ENCODE results near the gene MYL6. TPM values are rescaled to one million over a fixed set of nuclear protein-coding genes. Genes with fewer than 3 reads are reported as not detected.

MYL6 gene
- total and polyA plus RNA-seq, 12 donors = 1,276 to 3,646 (median 1,585) TPM

DNA sequence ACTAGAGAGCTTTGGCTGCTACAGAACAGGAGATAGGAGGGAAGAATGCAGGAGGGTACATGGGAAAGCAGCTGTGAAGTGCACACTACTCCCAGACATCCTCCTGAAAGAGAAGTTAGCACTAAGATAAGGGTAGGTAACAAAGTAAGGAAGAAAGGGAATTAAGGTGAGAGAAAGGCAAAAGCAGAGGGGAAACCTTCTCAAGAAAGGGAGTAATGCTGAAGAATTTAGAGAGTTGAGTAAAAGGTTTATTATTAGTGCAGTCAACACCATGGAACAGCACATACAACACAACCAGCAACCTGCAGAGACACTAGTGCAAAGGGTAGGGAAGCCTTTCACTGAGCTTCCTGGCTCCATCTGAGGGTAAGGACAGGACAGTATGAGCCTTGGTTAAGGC lies 46.1 kb downstream of the MYL6 start:
- Histone ChIP-seq H3K4me3 (no peak overlapping the region), H3K27ac (no peak overlapping the region), H3K4me1 (replicated peaks in 1 of 2) (peaks cover 0 to 6% of the 10 kb centered on the region in 2 donors), H3K9me3 (replicated peaks in 1 of 3) (no peaks in the 10 kb centered on the region), H3K36me3 (replicated peaks in 1 of 2) (peaks cover 0 to 43% of the 10 kb centered on the region in 2 donors), H3K27me3 (no peaks in the 10 kb centered on the region)
- TF ChIP-seq CTCF (IDR thresholded peaks at IDR 0.05) = no peak
- intact Hi-C loops (cut with DNase I) = no loop called here
- no peak for DNase-seq

DNA sequence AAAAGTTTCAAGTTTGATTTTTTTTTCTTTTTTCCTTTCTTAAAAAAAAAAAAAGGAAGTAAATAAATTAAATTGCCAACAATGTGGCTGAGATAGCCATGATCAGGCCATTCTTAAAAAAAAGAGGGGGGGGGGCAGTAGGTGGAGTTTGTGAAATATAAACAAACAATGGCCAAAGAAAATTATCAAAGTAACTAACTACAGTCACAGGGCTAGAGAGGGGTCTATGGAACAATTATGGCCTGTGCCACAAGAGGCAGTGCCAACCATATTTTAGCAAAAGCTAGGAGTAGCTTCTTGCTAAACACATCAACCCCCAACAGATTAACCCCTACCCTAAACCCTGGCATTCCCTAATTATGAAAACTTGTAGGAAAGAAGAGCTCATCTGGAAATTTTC lies 47.3 kb downstream of the MYL6 start:
- no peak overlapping the region for H3K4me3 ChIP-seq
- H3K27ac ChIP-seq = no peak overlapping the region
- no peaks in the 10 kb centered on the region for H3K27me3 ChIP-seq
- intact Hi-C loops (cut with DNase I) = no loop called here
- DNase-seq = no peak
- H3K9me3 ChIP-seq (replicated peaks in 1 of 3) = no peaks in the 10 kb centered on the region
- TF ChIP-seq CTCF (IDR thresholded peaks at IDR 0.05) (peak in 1 of 6 experiments; percentile 5), POLR2A (IDR thresholded peaks at IDR 0.05) (no peak)
- H3K4me1 ChIP-seq (replicated peaks in 1 of 2) = peaks cover 0 to 6% of the 10 kb centered on the region in 2 donors
- peaks cover 0 to 55% of the 10 kb centered on the region in 2 donors for H3K36me3 ChIP-seq (replicated peaks in 1 of 2)

DNA sequence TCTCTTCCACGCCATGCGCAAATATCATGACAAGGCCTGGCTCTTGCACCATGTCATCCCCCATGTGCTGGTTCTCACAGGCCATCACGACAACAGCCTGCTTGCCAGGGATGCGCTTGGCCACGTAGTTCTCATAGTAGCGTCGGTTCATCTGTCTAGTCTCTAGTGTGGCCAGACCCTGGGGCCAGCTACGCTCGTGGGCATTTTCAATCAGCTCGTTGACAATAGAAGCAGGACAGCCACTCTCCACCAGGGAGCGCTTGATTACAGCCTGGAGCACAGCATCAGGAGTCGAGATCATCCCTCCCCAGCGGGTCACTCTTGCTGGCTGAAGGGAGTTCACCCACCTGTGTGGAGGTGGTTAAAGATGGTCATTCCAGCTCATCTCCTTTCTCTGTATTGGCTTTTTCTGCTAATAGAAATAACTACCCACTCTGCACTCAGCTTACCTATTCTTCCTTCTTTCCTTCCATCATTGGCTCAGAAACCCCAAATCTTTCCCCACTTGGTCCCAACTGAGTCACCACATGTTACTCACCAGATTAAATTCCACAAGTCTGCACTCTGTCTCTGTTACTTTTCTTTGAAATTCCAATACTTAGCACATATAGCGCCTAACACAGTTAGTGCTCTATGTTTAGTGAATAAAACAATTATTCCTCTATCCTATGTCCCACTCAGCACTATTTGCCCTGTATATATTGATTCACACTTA lies 48.5 kb downstream of the MYL6 start:
- Histone ChIP-seq H3K9me3 (replicated peaks in 1 of 3) (no peaks in the 10 kb centered on the region), H3K27me3 (no peaks in the 10 kb centered on the region), H3K4me1 (replicated peaks in 1 of 2) (peaks cover 0 to 6% of the 10 kb centered on the region in 2 donors), H3K36me3 (replicated peaks in 1 of 2) (peaks cover 0 to 67% of the 10 kb centered on the region in 2 donors), H3K27ac (peak overlapping the region in 1 of 5 donors; percentile 42), H3K4me3 (no peak overlapping the region)
- 56 to 73% (median 57%) methylated on average over 11 to 14 of the region's 14 CpGs for whole genome bisulfite sequencing, 4 donors
- intact Hi-C loops (cut with DNase I) = no loop called here
- TF ChIP-seq POLR2A (IDR thresholded peaks at IDR 0.05) (no peak), CTCF (IDR thresholded peaks at IDR 0.05) (peak; percentile 22 to 67 (median 57))
- DNase-seq = peak; percentile 56 to 88 (median 67)

DNA sequence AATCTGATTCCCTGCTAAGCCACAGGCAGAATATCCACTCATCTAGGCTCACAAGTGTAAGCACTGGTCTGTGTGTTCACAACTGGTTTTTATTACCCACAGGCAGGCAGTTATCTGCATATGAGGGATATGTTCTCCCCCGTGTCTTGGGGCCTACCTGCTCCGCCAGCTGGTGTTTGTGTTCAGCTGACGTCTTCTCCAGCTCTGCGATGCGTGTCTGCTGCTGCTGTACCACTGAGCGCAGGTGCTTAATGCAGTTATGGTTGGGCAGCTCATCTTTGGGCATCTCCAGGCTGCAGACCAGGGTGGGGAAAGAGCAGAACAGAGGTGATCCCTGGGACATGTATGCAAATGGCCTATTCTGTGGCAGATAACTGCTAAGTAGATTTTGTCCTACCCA lies 49.8 kb downstream of the MYL6 start:
- WGBS, 4 donors = 78 to 90% (median 87%) methylated on average over 6 of the region's 6 CpGs
- H3K27ac ChIP-seq = no peak overlapping the region
- H3K4me1 ChIP-seq (replicated peaks in 1 of 2) = no peaks in the 10 kb centered on the region
- no peaks in the 10 kb centered on the region for H3K9me3 ChIP-seq (replicated peaks in 1 of 3)
- peaks cover 0 to 81% of the 10 kb centered on the region in 2 donors for H3K36me3 ChIP-seq (replicated peaks in 1 of 2)
- intact Hi-C loops (cut with DNase I) = no loop called here
- no peak overlapping the region for H3K4me3 ChIP-seq
- TF ChIP-seq CTCF (IDR thresholded peaks at IDR 0.05) = no peak
- no peak for TF ChIP-seq POLR2A (IDR thresholded peaks at IDR 0.05)
- DNase-seq = peak in 2 of 7 donors; percentile 25 to 82
- H3K27me3 ChIP-seq = no peaks in the 10 kb centered on the region

Other genes with a start within 250 kb of the MYL6 start
- gene PYM1, start 230.5 kb upstream of the MYL6 start, total RNA-seq = 10 to 100 TPM; 32.1 to 60.9 (median 37.8) TPM
- 10 to 100 TPM; 48.3 to 59.1 (median 49.0) TPM for gene PYM1, start 230.5 kb upstream of the MYL6 start, polyA plus RNA-seq
- 100 to 1,000 TPM in 1 of 9 donors, 10 to 100 TPM in 8; 16.0 to 116 (median 31.9) TPM for gene DGKA, start 227.2 kb upstream of the MYL6 start, total RNA-seq
- 10 to 100 TPM; 21.1 to 99.8 (median 66.2) TPM for gene DGKA, start 227.2 kb upstream of the MYL6 start, polyA plus RNA-seq
- gene PMEL, start 192.3 kb upstream of the MYL6 start, total RNA-seq = 1 to 10 TPM in 5 of 9 donors, under 1 TPM in 3, not detected in 1; 0.35 to 3.8 (median 1.3) TPM
- 1 to 10 TPM in 2 of 3 donors, under 1 TPM in 1; 0.77 to 1.5 (median 1.0) TPM for gene PMEL, start 192.3 kb upstream of the MYL6 start, polyA plus RNA-seq
- gene CDK2, start 191.5 kb upstream of the MYL6 start, total RNA-seq = 10 to 100 TPM in 8 of 9 donors, 1 to 10 TPM in 1; 6.3 to 30.6 (median 18.7) TPM
- gene CDK2, start 191.5 kb upstream of the MYL6 start, polyA plus RNA-seq = 10 to 100 TPM in 1 of 3 donors, 1 to 10 TPM in 2; 6.0 to 16.5 (median 9.2) TPM
- 100 to 1,000 TPM in 5 of 9 donors, 10 to 100 TPM in 4; 77.6 to 134 (median 112) TPM for gene RAB5B, start 184.3 kb upstream of the MYL6 start, total RNA-seq
- gene RAB5B, start 184.3 kb upstream of the MYL6 start, polyA plus RNA-seq = 100 to 1,000 TPM in 1 of 3 donors, 10 to 100 TPM in 2; 34.4 to 137 (median 43.6) TPM
- gene SUOX, start 161.1 kb upstream of the MYL6 start, total RNA-seq = 10 to 100 TPM; 49.3 to 72.6 (median 56.6) TPM
- 10 to 100 TPM; 27.7 to 49.7 (median 37.1) TPM for gene SUOX, start 161.1 kb upstream of the MYL6 start, polyA plus RNA-seq
- 10 to 100 TPM in 6 of 9 donors, 1 to 10 TPM in 3; 6.0 to 34.0 (median 13.3) TPM for gene IKZF4, start 137.3 kb upstream of the MYL6 start, total RNA-seq
- gene IKZF4, start 137.3 kb upstream of the MYL6 start, polyA plus RNA-seq = 10 to 100 TPM in 1 of 3 donors, 1 to 10 TPM in 2; 5.7 to 10.3 (median 6.4) TPM
- gene RPS26, start 116.4 kb upstream of the MYL6 start, total RNA-seq = 1,000 to 10,000 TPM in 3 of 9 donors, 100 to 1,000 TPM in 3, 10 to 100 TPM in 3; 76.7 to 2,374 (median 441) TPM
- 1,000 to 10,000 TPM; 1,149 to 1,897 (median 1,249) TPM for gene RPS26, start 116.4 kb upstream of the MYL6 start, polyA plus RNA-seq
- gene ERBB3, start 78.2 kb upstream of the MYL6 start, total RNA-seq = 10 to 100 TPM in 1 of 9 donors, 1 to 10 TPM in 8; 1.3 to 25.7 (median 1.6) TPM
- gene ERBB3, start 78.2 kb upstream of the MYL6 start, polyA plus RNA-seq = 1 to 10 TPM; 1.9 to 5.0 (median 2.6) TPM
- gene PA2G4, start 53.8 kb upstream of the MYL6 start, total RNA-seq = 100 to 1,000 TPM in 5 of 9 donors, 10 to 100 TPM in 4; 64.1 to 129 (median 106) TPM
- gene PA2G4, start 53.8 kb upstream of the MYL6 start, polyA plus RNA-seq = 100 to 1,000 TPM in 2 of 3 donors, 10 to 100 TPM in 1; 83.3 to 252 (median 106) TPM
- gene RPL41, start 41.7 kb upstream of the MYL6 start, total RNA-seq = 1,000 to 10,000 TPM; 1,635 to 5,801 (median 3,259) TPM
- 1,000 to 10,000 TPM; 2,153 to 6,204 (median 2,446) TPM for gene RPL41, start 41.7 kb upstream of the MYL6 start, polyA plus RNA-seq
- 10 to 100 TPM in 3 of 9 donors, 1 to 10 TPM in 6; 4.3 to 15.0 (median 8.4) TPM for gene ZC3H10, start 40.1 kb upstream of the MYL6 start, total RNA-seq
- gene ZC3H10, start 40.1 kb upstream of the MYL6 start, polyA plus RNA-seq = 1 to 10 TPM; 2.2 to 5.5 (median 5.0) TPM
- 100 to 1,000 TPM in 7 of 9 donors, 10 to 100 TPM in 2; 26.3 to 156 (median 125) TPM for gene ESYT1, start 30.1 kb upstream of the MYL6 start, total RNA-seq
- gene ESYT1, start 30.1 kb upstream of the MYL6 start, polyA plus RNA-seq = 100 to 1,000 TPM in 1 of 3 donors, 10 to 100 TPM in 2; 27.2 to 103 (median 35.4) TPM
- gene MYL6B, start 5.8 kb upstream of the MYL6 start, total RNA-seq = 10 to 100 TPM; 28.0 to 89.3 (median 66.8) TPM
- gene MYL6B, start 5.8 kb upstream of the MYL6 start, polyA plus RNA-seq = 100 to 1,000 TPM in 2 of 3 donors, 10 to 100 TPM in 1; 33.4 to 129 (median 118) TPM
- gene SMARCC2, start 31.1 kb downstream of the MYL6 start, total RNA-seq = 100 to 1,000 TPM in 1 of 9 donors, 10 to 100 TPM in 8; 36.3 to 102 (median 64.0) TPM
- 10 to 100 TPM; 22.8 to 75.1 (median 46.6) TPM for gene SMARCC2, start 31.1 kb downstream of the MYL6 start, polyA plus RNA-seq
- 10 to 100 TPM; 42.4 to 90.6 (median 64.1) TPM for gene RNF41, start 63.6 kb downstream of the MYL6 start, total RNA-seq
- 10 to 100 TPM; 13.0 to 44.0 (median 13.5) TPM for gene RNF41, start 63.6 kb downstream of the MYL6 start, polyA plus RNA-seq
- 10 to 100 TPM; 23.8 to 55.4 (median 48.4) TPM for gene NABP2, start 66.0 kb downstream of the MYL6 start, total RNA-seq
- gene NABP2, start 66.0 kb downstream of the MYL6 start, polyA plus RNA-seq = 10 to 100 TPM; 24.6 to 48.3 (median 39.7) TPM
- gene SLC39A5, start 71.7 kb downstream of the MYL6 start, total RNA-seq = under 1 TPM in 3 of 9 donors, not detected in 6; 0.50 to 0.83 (median 0.65) TPM
- gene SLC39A5, start 71.7 kb downstream of the MYL6 start, polyA plus RNA-seq = 1 to 10 TPM in 1 of 3 donors, under 1 TPM in 1, not detected in 1; 0.54 to 2.0 TPM
- gene ANKRD52, start 100.0 kb downstream of the MYL6 start, total RNA-seq = 10 to 100 TPM; 21.3 to 86.8 (median 28.5) TPM
- 10 to 100 TPM in 2 of 3 donors, 1 to 10 TPM in 1; 8.4 to 54.0 (median 28.8) TPM for gene ANKRD52, start 100.0 kb downstream of the MYL6 start, polyA plus RNA-seq
- gene COQ10A, start 108.6 kb downstream of the MYL6 start, total RNA-seq = 10 to 100 TPM; 24.2 to 65.1 (median 33.7) TPM
- gene COQ10A, start 108.6 kb downstream of the MYL6 start, polyA plus RNA-seq = 10 to 100 TPM; 25.2 to 47.6 (median 36.7) TPM
- gene CS, start 142.0 kb downstream of the MYL6 start, total RNA-seq = 100 to 1,000 TPM; 143 to 417 (median 265) TPM
- 100 to 1,000 TPM in 1 of 3 donors, 10 to 100 TPM in 2; 64.6 to 404 (median 73.1) TPM for gene CS, start 142.0 kb downstream of the MYL6 start, polyA plus RNA-seq
- 100 to 1,000 TPM; 103 to 163 (median 146) TPM for gene CNPY2, start 157.6 kb downstream of the MYL6 start, total RNA-seq
- gene CNPY2, start 157.6 kb downstream of the MYL6 start, polyA plus RNA-seq = 100 to 1,000 TPM; 138 to 192 (median 179) TPM
- 100 to 1,000 TPM in 1 of 9 donors, 10 to 100 TPM in 8; 19.6 to 124 (median 61.6) TPM for gene PAN2, start 175.6 kb downstream of the MYL6 start, total RNA-seq
- 100 to 1,000 TPM in 2 of 3 donors, 10 to 100 TPM in 1; 40.8 to 111 (median 102) TPM for gene PAN2, start 175.6 kb downstream of the MYL6 start, polyA plus RNA-seq
- under 1 TPM in 4 of 9 donors, not detected in 5; 0.29 to 0.67 (median 0.62) TPM for gene IL23A, start 180.5 kb downstream of the MYL6 start, total RNA-seq
- gene IL23A, start 180.5 kb downstream of the MYL6 start, polyA plus RNA-seq = 1 to 10 TPM in 1 of 3 donors, under 1 TPM in 2; 0.55 to 1.3 (median 0.64) TPM
- gene STAT2, start 201.7 kb downstream of the MYL6 start, total RNA-seq = 100 to 1,000 TPM in 5 of 9 donors, 10 to 100 TPM in 4; 74.2 to 197 (median 101) TPM
- 100 to 1,000 TPM in 1 of 3 donors, 10 to 100 TPM in 2; 45.3 to 120 (median 47.3) TPM for gene STAT2, start 201.7 kb downstream of the MYL6 start, polyA plus RNA-seq
- gene APOF, start 204.5 kb downstream of the MYL6 start, total RNA-seq = not detected
- under 1 TPM in 1 of 3 donors, not detected in 2; 0.24 TPM for gene APOF, start 204.5 kb downstream of the MYL6 start, polyA plus RNA-seq